SU-DHL-6 (cell line): ENCODE measurements around the gene SCRT2.

Source experiments
- EZH2phosphoT487 ChIP-seq: fragments of 200-600 bp; sonication (generic), shearing (Covaris generic); conservative IDR thresholded peaks from 2 replicates; pipeline ENCODE4 v1.6.1; 2018; ENCODE audit warnings: mild to moderate bottlenecking, antibody characterized with exemption, low read length, moderate library complexity, mixed read lengths
- TF ChIP-seq, protein P1 (sequence below): fragments of 200-600 bp; sonication (generic); IDR thresholded peaks from one replicate; pipeline ENCODE4 v1.5.1; 2017; ENCODE audit warnings: antibody characterized with exemption, mild to moderate bottlenecking, low read length, moderate library complexity; ENCODE audit not compliant: insufficient read depth, poor library complexity, severe bottlenecking

- TF ChIP-seq, protein P1, sequence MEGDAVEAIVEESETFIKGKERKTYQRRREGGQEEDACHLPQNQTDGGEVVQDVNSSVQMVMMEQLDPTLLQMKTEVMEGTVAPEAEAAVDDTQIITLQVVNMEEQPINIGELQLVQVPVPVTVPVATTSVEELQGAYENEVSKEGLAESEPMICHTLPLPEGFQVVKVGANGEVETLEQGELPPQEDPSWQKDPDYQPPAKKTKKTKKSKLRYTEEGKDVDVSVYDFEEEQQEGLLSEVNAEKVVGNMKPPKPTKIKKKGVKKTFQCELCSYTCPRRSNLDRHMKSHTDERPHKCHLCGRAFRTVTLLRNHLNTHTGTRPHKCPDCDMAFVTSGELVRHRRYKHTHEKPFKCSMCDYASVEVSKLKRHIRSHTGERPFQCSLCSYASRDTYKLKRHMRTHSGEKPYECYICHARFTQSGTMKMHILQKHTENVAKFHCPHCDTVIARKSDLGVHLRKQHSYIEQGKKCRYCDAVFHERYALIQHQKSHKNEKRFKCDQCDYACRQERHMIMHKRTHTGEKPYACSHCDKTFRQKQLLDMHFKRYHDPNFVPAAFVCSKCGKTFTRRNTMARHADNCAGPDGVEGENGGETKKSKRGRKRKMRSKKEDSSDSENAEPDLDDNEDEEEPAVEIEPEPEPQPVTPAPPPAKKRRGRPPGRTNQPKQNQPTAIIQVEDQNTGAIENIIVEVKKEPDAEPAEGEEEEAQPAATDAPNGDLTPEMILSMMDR = no peak
- no peak for TF ChIP-seq EZH2phosphoT487
Measured at GRCh38 chr20:717271-717670, 41.7 kb upstream of the SCRT2 start.
